Spleen (tissue), 13 donors: ENCODE results near the gene CDKN2AIPNL. TPM values are rescaled to one million over a fixed set of nuclear protein-coding genes. Genes with fewer than 3 reads are reported as not detected.

Experiments
- DNase-seq: peaks from one replicate; pipeline ENCODE4 v3.0.0-alpha.2; 2020
- H3K27ac ChIP-seq, 8 donors: fragments of 200-600 bp; sonication (generic) in 7 of 8; 1 replicate in 4 of 8; 2 replicates in 4 of 8; pipeline versions ENCODE4 v1.5.0 to v1.8.0; 2016 to 2021; ENCODE audit warnings: inconsistent platforms in 4 of 8, mild to moderate bottlenecking in 4 of 8, moderate library complexity in 1 of 8
- H3K27me3 ChIP-seq, 7 donors: fragments of 200-600 bp; sonication (generic) in 6 of 7; replicated peaks in 1 of 7; 1 replicate in 4 of 7; 2 replicates in 3 of 7; pipeline versions ENCODE4 v1.5.0 to v1.8.0; 2016 to 2021; ENCODE audit warnings: inconsistent platforms in 3 of 7, mild to moderate bottlenecking in 1 of 7
- H3K36me3 ChIP-seq, 6 donors: fragments of 200-600 bp; sonication (generic) in 5 of 6; 1 replicate in 4 of 6; 2 replicates in 2 of 6; pipeline versions ENCODE4 v1.5.0 to v1.8.0; 2016 to 2021; ENCODE audit warnings: inconsistent platforms in 2 of 6
- H3K4me1 ChIP-seq, 6 donors: fragments of 200-600 bp; sonication (generic) in 5 of 6; 1 replicate in 3 of 6; 2 replicates in 3 of 6; pipeline versions ENCODE4 v1.5.0 to v1.8.0; 2016 to 2021; ENCODE audit warnings: inconsistent platforms in 3 of 6
- H3K4me3 ChIP-seq, 8 donors: fragments of 200-600 bp; sonication (generic) in 7 of 8; 1 replicate in 4 of 8; 2 replicates in 4 of 8; pipeline versions ENCODE4 v1.5.0 to v1.8.0; 2016 to 2021; ENCODE audit warnings: inconsistent platforms in 4 of 8, mild to moderate bottlenecking in 4 of 8, moderate library complexity in 2 of 8
- H3K9me3 ChIP-seq, 8 donors: fragments of 200-600 bp; sonication (generic) in 7 of 8; 1 replicate in 4 of 8; 2 replicates in 4 of 8; pipeline versions ENCODE4 v1.5.0 to v1.8.0; 2016 to 2021; ENCODE audit warnings: inconsistent platforms in 4 of 8
- POLR2A ChIP-seq, 3 donors: fragments of 450-650 bp; IDR thresholded peaks; one replicate each; pipeline ENCODE4 v1.5.1; 2017; ENCODE audit warnings: antibody characterized with exemption in 3 of 3, mild to moderate bottlenecking in 1 of 3
- POLR2AphosphoS5 ChIP-seq, 3 donors: sonication (generic); formaldehyde crosslinking; IDR thresholded peaks; one replicate each; pipeline ENCODE4 v1.5.1; 2017; ENCODE audit warnings: antibody characterized with exemption in 3 of 3
- WGBS, 5 donors: extraction: QIAGEN DNeasy Blood & Tissue Kit in 3 of 5; methylation state at CpG; one replicate each; pipeline versions ENCODE4 v1.1.5 to v1.1.7; 2013 to 2018; 5-methylcytosine and 5-hydroxymethylcytosine counted together
- intact Hi-C: fragments of 100-400 bp; cut with DNase I; formaldehyde crosslinking; loops from one replicate; pipeline ENCODE4 v1.15.0; 2023; ENCODE audit warnings: low total_unique reads
- long read RNA-seq, 2 donors: transcript quantifications; one replicate each; lab custom pipeline, GENCODE V29; 2026
- polyA plus RNA-seq, 3 donors: library from polyadenylated mRNA; stranded (reverse); fragments of 200-250 nt; gene quantifications; one replicate each; pipeline ENCODE4 v1.2.1, GENCODE V29; 2013
- total RNA-seq, 7 donors: library from RNA; depleted of rRNA in 3 of 7; stranded (reverse); fragments of >200 nt in 3 of 7; fragmentation: NEBNext Ultra II Directional in 4 of 7; extraction: Animal tissue kit (Norgen Biotek cat#: 25700) in 4 of 7; gene quantifications; one replicate each; pipeline versions ENCODE4 v1.1.0 to v1.2.1, GENCODE V29; 2016 to 2021
- TF ChIP-seq, protein P1 (sequence below), 11 experiments: fragments of 200-600 bp in 7 of 11; fragments of 450-650 bp in 4 of 11; sonication (generic) in 4 of 11; IDR thresholded peaks in 8 of 11; conservative IDR thresholded peaks in 3 of 11; 1 replicate in 7 of 11; 2 replicates in 4 of 11; pipeline versions ENCODE4 v1.4.0 to v1.8.0; 2016 to 2021; ENCODE audit warnings: antibody characterized with exemption in 11 of 11, inconsistent platforms in 4 of 11, mild to moderate bottlenecking in 1 of 11
- donor health status: healthy with polysubstance abuse.
- donor health status: DM: no; HTN: no; CAD: no; lungs with moderate emphysema.
- donor health status: DM: no; HTN: no; CAD: no.
- donor health status: Bipolar disorder and iron deficiency.
- donor health status: healthy.
- donor health status: DM: no; HTN: no; CAD: no.
- donor health status: DM: yes; HTN: yes; CAD: no.

CDKN2AIPNL gene, protein sequence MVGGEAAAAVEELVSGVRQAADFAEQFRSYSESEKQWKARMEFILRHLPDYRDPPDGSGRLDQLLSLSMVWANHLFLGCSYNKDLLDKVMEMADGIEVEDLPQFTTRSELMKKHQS
- 10 to 100 TPM; 13.1 to 16.5 (median 14.2) TPM for total RNA-seq
- 10 to 100 TPM; 24.5 to 42.7 (median 30.8) TPM for polyA plus RNA-seq
- long read RNA-seq, donor 1, transcript CDKN2AIPNL-202 (3 exons, 1,223 nt), result major isoform, 15 of 15 reads
- long read RNA-seq, donor 1, partial matches to known transcripts, result 0 of 15 reads
- long read RNA-seq, donor 1, other reads (novel, unspliced or antisense), result 0 of 15 reads
- long read RNA-seq, donor 2, transcript CDKN2AIPNL-202 (3 exons, 1,223 nt), result major isoform, 14 of 14 reads
- long read RNA-seq, donor 2, partial matches to known transcripts, result 0 of 14 reads
- long read RNA-seq, donor 2, other reads (novel, unspliced or antisense), result 0 of 14 reads

GRCh38 chr5:134411546-134412266 is at the start of gene CDKN2AIPNL:
Gene CDKN2AIPNL (minus strand): TSS chr5:134411881. CDS start chr5:134411854, 27 bp downstream.
- TF ChIP-seq, protein P1, sequence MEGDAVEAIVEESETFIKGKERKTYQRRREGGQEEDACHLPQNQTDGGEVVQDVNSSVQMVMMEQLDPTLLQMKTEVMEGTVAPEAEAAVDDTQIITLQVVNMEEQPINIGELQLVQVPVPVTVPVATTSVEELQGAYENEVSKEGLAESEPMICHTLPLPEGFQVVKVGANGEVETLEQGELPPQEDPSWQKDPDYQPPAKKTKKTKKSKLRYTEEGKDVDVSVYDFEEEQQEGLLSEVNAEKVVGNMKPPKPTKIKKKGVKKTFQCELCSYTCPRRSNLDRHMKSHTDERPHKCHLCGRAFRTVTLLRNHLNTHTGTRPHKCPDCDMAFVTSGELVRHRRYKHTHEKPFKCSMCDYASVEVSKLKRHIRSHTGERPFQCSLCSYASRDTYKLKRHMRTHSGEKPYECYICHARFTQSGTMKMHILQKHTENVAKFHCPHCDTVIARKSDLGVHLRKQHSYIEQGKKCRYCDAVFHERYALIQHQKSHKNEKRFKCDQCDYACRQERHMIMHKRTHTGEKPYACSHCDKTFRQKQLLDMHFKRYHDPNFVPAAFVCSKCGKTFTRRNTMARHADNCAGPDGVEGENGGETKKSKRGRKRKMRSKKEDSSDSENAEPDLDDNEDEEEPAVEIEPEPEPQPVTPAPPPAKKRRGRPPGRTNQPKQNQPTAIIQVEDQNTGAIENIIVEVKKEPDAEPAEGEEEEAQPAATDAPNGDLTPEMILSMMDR (IDR thresholded peaks at IDR 0.05 in 8 of 11, conservative IDR thresholded peaks at IDR 0.05 in 3 of 11), result peak; percentile 73 to 94 (median 86)
- TF ChIP-seq POLR2AphosphoS5 (IDR thresholded peaks at IDR 0.05), result peak; percentile 92 to 96 (median 92)
- peak in 2 of 3 donors; percentile 11 to 39 for TF ChIP-seq POLR2A (IDR thresholded peaks at IDR 0.05)
- peaks cover 0 to 20% (median under 1%) of the 10 kb centered on the region in 6 donors for H3K36me3 ChIP-seq
- 0 to 1% (median 0%) methylated on average over 9 to 61 of the region's 61 CpGs for WGBS, 5 donors
- peak; percentile 99 for DNase-seq
- no peaks in the 10 kb centered on the region for H3K9me3 ChIP-seq
- H3K4me1 ChIP-seq, result peaks cover 8 to 44% (median 37%) of the 10 kb centered on the region in 6 donors
- peak within 1 kb of the TSS; percentile 70 to 98 (median 81) for H3K4me3 ChIP-seq
- peak within 1 kb of the TSS; percentile 82 to 91 (median 86) for H3K27ac ChIP-seq
- intact Hi-C loops, result loop anchor here (2.0 to 10.0 kb wide), 3 partner anchors 53 to 163 kb away; no protein-coding TSS in a partner anchor
- no peaks in the 10 kb centered on the region for H3K27me3 ChIP-seq

DNA sequence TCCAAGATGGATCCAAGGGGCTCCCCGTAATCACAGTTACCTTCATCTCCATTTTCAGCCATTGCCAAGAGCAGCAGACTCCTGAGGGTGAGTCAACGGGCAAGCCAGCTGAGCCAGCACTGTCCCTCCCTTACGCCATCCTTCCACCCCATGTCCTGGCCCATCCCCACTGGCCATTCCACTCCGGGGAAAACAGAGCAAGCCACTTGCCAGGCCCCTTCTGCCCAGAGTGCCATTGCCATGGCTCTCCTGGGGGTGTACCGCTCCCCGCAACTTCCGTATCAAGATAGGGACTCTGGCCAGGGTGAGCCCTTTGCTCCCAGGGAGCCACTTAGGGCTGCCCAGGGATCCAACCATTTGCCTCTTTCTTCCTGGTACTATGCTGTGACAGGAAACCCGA is 48.9 kb upstream of the CDKN2AIPNL start:
- Histone ChIP-seq H3K36me3 (no peaks in the 10 kb centered on the region), H3K4me1 (peaks cover 0 to 22% (median 18%) of the 10 kb centered on the region in 6 donors), H3K27ac (no peak overlapping the region), H3K9me3 (no peaks in the 10 kb centered on the region), H3K27me3 (no peaks in the 10 kb centered on the region), H3K4me3 (no peak overlapping the region)
- intact Hi-C loops, result loop anchor here (10.0 kb wide), 1 partner anchor 46 kb away; the partner anchor contains the start of gene CDKN2AIPNL
- 80 to 98% (median 92%) methylated on average over 5 to 8 of the region's 8 CpGs for WGBS, 5 donors
- peak; percentile 70 for DNase-seq
- no peak for TF ChIP-seq POLR2AphosphoS5 (IDR thresholded peaks at IDR 0.05)
- no peak for TF ChIP-seq POLR2A (IDR thresholded peaks at IDR 0.05)
- TF ChIP-seq, protein P1 (IDR thresholded peaks at IDR 0.05 in 8 of 11, conservative IDR thresholded peaks at IDR 0.05 in 3 of 11), result no peak

GRCh38 chr5:134459491-134459890 is 47.8 kb upstream of the CDKN2AIPNL start:
- no peaks in the 10 kb centered on the region for H3K9me3 ChIP-seq
- DNase-seq, result peak; percentile 54
- peaks cover 0 to 12% (median 7%) of the 10 kb centered on the region in 6 donors for H3K4me1 ChIP-seq
- no peak overlapping the region for H3K27ac ChIP-seq
- TF ChIP-seq POLR2AphosphoS5 (IDR thresholded peaks at IDR 0.05), result no peak
- TF ChIP-seq, protein P1 (IDR thresholded peaks at IDR 0.05 in 8 of 11, conservative IDR thresholded peaks at IDR 0.05 in 3 of 11), result no peak
- TF ChIP-seq POLR2A (IDR thresholded peaks at IDR 0.05), result no peak
- H3K27me3 ChIP-seq, result no peaks in the 10 kb centered on the region
- H3K36me3 ChIP-seq, result no peaks in the 10 kb centered on the region
- H3K4me3 ChIP-seq, result no peak overlapping the region
- intact Hi-C loops, result no loop called here
- 87 to 100% (median 96%) methylated on average over 1 of the region's 1 CpG for WGBS, 5 donors
